ENCODE measurements around the gene UBE2U.

- TF ChIP-seq CTCF (IDR thresholded peaks at IDR 0.05) = no peak
- no peak for TF ChIP-seq POLR2A (IDR thresholded peaks at IDR 0.05)
These were observed 5.8 kb downstream of the UBE2U start for GRCh38 chr1:64209221-64209620.

Data from right lobe of liver (tissue), 4 donors.